ENCODE data around the gene DENND2A.
"Not testable (repeated sequence)": the region's sequence is repeated elsewhere in the genome, so short reads cannot be mapped to it uniquely, and the experiment has no call there.

GRCh38 chr7:140644761-140645160 is 4.1 kb upstream of the DENND2A start:
- TF ChIP-seq CTCF (conservative IDR thresholded peaks at IDR 0.05; ENCODE audit: low read depth, low read length); EZH2 (IDR thresholded peaks at IDR 0.05; ENCODE audit: borderline replicate concordance, low read depth, low read length, poor library complexity, severe bottlenecking): not testable (repeated sequence)
